WTC11 (cell line): Measurements from ENCODE around the gene GADL1. TPM values are rescaled to one million over a fixed set of nuclear protein-coding genes. Genes with fewer than 3 reads are reported as not detected.

Experiments
- ATAC-seq: fragments of 200-7000 bp; cut with Tn5 transposase; 2 replicates; pipeline ENCODE4 v1.10.0; 2021; ENCODE audit warnings: mild to moderate bottlenecking, moderate library complexity
- CTCF ChIA-PET: fragments of 300-600 bp; sonication (Branson Sonifier 250); formaldehyde crosslinking; loops from one replicate; lab custom pipeline; 2021; ENCODE audit warnings: antibody characterized with exemption; lab: Charles Lee
- POLR2A ChIA-PET: fragments of 350-600 bp; sonication (Branson Sonifier 250); formaldehyde crosslinking; loops from one replicate; lab custom pipeline; 2021; ENCODE audit warnings: antibody characterized with exemption; lab: Charles Lee
- DNase-seq: peaks from one replicate; pipeline ENCODE4 v3.0.0; 2021; ENCODE audit warnings: low spot score
- H3K27ac Mint-ChIP-seq: 2 replicates; pipeline ENCODE4 v1.8.0; 2021; ENCODE audit warnings: mixed read lengths
- H3K27me3 Mint-ChIP-seq: 2 replicates; pipeline ENCODE4 v1.8.0; 2021; ENCODE audit warnings: low read depth, mild to moderate bottlenecking, moderate library complexity, mixed read lengths
- H3K36me3 Mint-ChIP-seq: 2 replicates; pipeline ENCODE4 v1.8.0; 2021; ENCODE audit warnings: mixed read lengths
- H3K4me1 Mint-ChIP-seq: 2 replicates; pipeline ENCODE4 v1.8.0; 2022; ENCODE audit warnings: mixed read lengths
- H3K4me3 Mint-ChIP-seq: 2 replicates; pipeline ENCODE4 v1.8.0; 2021; ENCODE audit warnings: mild to moderate bottlenecking, moderate library complexity, mixed read lengths
- H3K9me3 Mint-ChIP-seq: 2 replicates; pipeline ENCODE4 v1.8.0; 2021; ENCODE audit warnings: mixed read lengths
- ATF2 ChIP-seq: sonication (generic); formaldehyde crosslinking; IDR thresholded peaks from 2 replicates; pipeline ENCODE4 v1.8.1; 2022; ENCODE audit warnings: low read depth, missing genetic modification reagents, borderline replicate concordance
- CDX4 ChIP-seq: fragments of 250-450 bp; sonication (Bioruptor Pico); IDR thresholded peaks from 2 replicates; pipeline ENCODE4 v1.9.0; 2021; ENCODE audit warnings: moderate library complexity, mild to moderate bottlenecking, inconsistent platforms, borderline replicate concordance
- ELF4 ChIP-seq: sonication (generic); formaldehyde crosslinking; IDR thresholded peaks from 2 replicates; pipeline ENCODE4 v1.8.1; 2022; ENCODE audit warnings: low read depth, mild to moderate bottlenecking, moderate library complexity, missing genetic modification reagents
- FOXP1 ChIP-seq: sonication (generic); formaldehyde crosslinking; IDR thresholded peaks from 2 replicates; pipeline ENCODE4 v1.8.0; 2022; ENCODE audit warnings: missing genetic modification reagents, mild to moderate bottlenecking, moderate library complexity, borderline replicate concordance
- MXD4 ChIP-seq: fragments of 250-450 bp; sonication (Bioruptor Pico); IDR thresholded peaks from 2 replicates; pipeline ENCODE4 v1.8.0; 2021; ENCODE audit warnings: mild to moderate bottlenecking, moderate library complexity, borderline replicate concordance
- NR1H2 ChIP-seq: sonication (generic); formaldehyde crosslinking; IDR thresholded peaks from 2 replicates; pipeline ENCODE4 v1.9.0; 2021; ENCODE audit warnings: mild to moderate bottlenecking, moderate library complexity, missing genetic modification reagents
- NR3C1 ChIP-seq: sonication (generic); formaldehyde crosslinking; conservative IDR thresholded peaks from 2 replicates; pipeline ENCODE4 v1.8.1; 2023; ENCODE audit warnings: low read depth, mild to moderate bottlenecking, missing genetic modification reagents
- PRRX2 ChIP-seq: fragments of 250-450 bp; sonication (Bioruptor Pico); IDR thresholded peaks from 2 replicates; pipeline ENCODE4 v1.8.0; 2021; ENCODE audit warnings: mild to moderate bottlenecking
- SMAD3 ChIP-seq: sonication (generic); formaldehyde crosslinking; IDR thresholded peaks from 2 replicates; pipeline ENCODE4 v1.8.0; 2022; ENCODE audit warnings: missing genetic modification reagents, mild to moderate bottlenecking, borderline replicate concordance
- TEAD1 ChIP-seq: sonication (generic); formaldehyde crosslinking; IDR thresholded peaks from 2 replicates; pipeline ENCODE4 v1.8.0; 2022; ENCODE audit warnings: mild to moderate bottlenecking, missing genetic modification reagents
- ZNF232 ChIP-seq: sonication (generic); formaldehyde crosslinking; IDR thresholded peaks from 2 replicates; pipeline ENCODE4 v1.8.0; 2022; ENCODE audit warnings: mild to moderate bottlenecking, missing genetic modification reagents
- ZNF396 ChIP-seq: fragments of 250-450 bp; sonication (Bioruptor Pico); IDR thresholded peaks from 2 replicates; pipeline ENCODE4 v1.8.0; 2021; ENCODE audit warnings: mild to moderate bottlenecking, moderate library complexity, borderline replicate concordance
- ZNF423 ChIP-seq: fragments of 250-450 bp; sonication (Bioruptor Pico); IDR thresholded peaks from 2 replicates; pipeline ENCODE4 v2.1.2; 2022; ENCODE audit warnings: mild to moderate bottlenecking, moderate library complexity
- ZNF425 ChIP-seq: fragments of 250-450 bp; sonication (Bioruptor Pico); conservative IDR thresholded peaks from 2 replicates; pipeline ENCODE4 v1.9.0; 2021; ENCODE audit warnings: mild to moderate bottlenecking
- ZNF532 ChIP-seq: fragments of 250-450 bp; sonication (Bioruptor Pico); IDR thresholded peaks from 2 replicates; pipeline ENCODE4 v1.9.0; 2021; ENCODE audit warnings: mild to moderate bottlenecking, borderline replicate concordance
- total RNA-seq: library from RNA; stranded (reverse); gene quantifications from 3 replicates; pipeline ENCODE4 v1.2.3, GENCODE V29; 2021

GADL1 gene
- total RNA-seq, 1 experiment from 2014 or later: 0.15 TPM

- Mint-ChIP-seq H3K27me3 (no peaks in the 10 kb centered on the region), H3K9me3 (peaks cover 11% of the 10 kb centered on the region), H3K4me1 (peaks cover 53% of the 10 kb centered on the region), H3K27ac (no peak overlapping the region; the same call in 1 of the 2 replicates), H3K4me3 (no peak overlapping the region), H3K36me3 (peaks cover 26% of the 10 kb centered on the region)
- DNase-seq: no peak
- CTCF ChIA-PET: interaction anchor here (1.4 to 2.1 kb wide), 4 partner anchors 17 to 497 kb away, joined by 4 to 8 read pairs (median 6); no protein-coding TSS in a partner anchor
- no peak for ATAC-seq
- POLR2A ChIA-PET: no interaction called here
- TF ChIP-seq ZNF425 (CRISPR knock-in tag): no peak
These were observed 198.1 kb downstream of the GADL1 start for GRCh38 chr3:30696403-30696819.

- ChIA-PET CTCF (interaction anchor here (0.5 to 4.9 kb wide), 7 partner anchors 15 to 652 kb away, joined by 3 to 18 read pairs (median 4); no protein-coding TSS in a partner anchor), POLR2A (interaction anchor here (1.6 kb wide), 1 partner anchor 436 kb away, joined by 3 read pairs; no protein-coding TSS in a partner anchor)
- TF ChIP-seq NR3C1 (CRISPR knock-in tag): no peak
- TF ChIP-seq PRRX2 (CRISPR knock-in tag): no peak
- 0 out of 2 replicates have a peak, but pooled peaks have one; percentile 15 for TF ChIP-seq ZNF396 (CRISPR knock-in tag)
- no peak for TF ChIP-seq SMAD3 (CRISPR knock-in tag)
- TF ChIP-seq MXD4: peak; percentile 16; the same call in 1 of the 2 replicates
- TF ChIP-seq ZNF532 (CRISPR knock-in tag): no peak
- 0 out of 2 replicates have a peak, but pooled peaks have one; percentile 61 for TF ChIP-seq ZNF232 (CRISPR knock-in tag)
- Mint-ChIP-seq H3K27me3 (no peaks in the 10 kb centered on the region), H3K27ac (peak overlapping the region; percentile 45), H3K4me1 (peaks cover 56% of the 10 kb centered on the region), H3K4me3 (no peak overlapping the region), H3K9me3 (0 out of 2 replicates have a peak, but pooled peaks cover 4% of the 10 kb centered on the region), H3K36me3 (peaks cover 27% of the 10 kb centered on the region)
- ATAC-seq (peak; percentile 79), DNase-seq (no peak)
These were observed 199.0 kb downstream of the GADL1 start for GRCh38 chr3:30695302-30696061.

- Mint-ChIP-seq H3K4me1 (peaks cover 63% of the 10 kb centered on the region), H3K4me3 (no peak overlapping the region), H3K9me3 (0 out of 2 replicates have a peak, but pooled peaks cover 4% of the 10 kb centered on the region), H3K27ac (0 out of 2 replicates have a peak overlapping the region, but pooled peaks have one; percentile 32), H3K27me3 (no peaks in the 10 kb centered on the region), H3K36me3 (peaks cover 35% of the 10 kb centered on the region)
- no peak for DNase-seq
- ChIA-PET CTCF (interaction anchor here (0.5 to 4.9 kb wide), 7 partner anchors 14 to 652 kb away, joined by 3 to 18 read pairs (median 4); no protein-coding TSS in a partner anchor), POLR2A (interaction anchor here (1.6 kb wide), 1 partner anchor 435 kb away, joined by 3 read pairs; no protein-coding TSS in a partner anchor)
- ATAC-seq: no peak
- TF ChIP-seq ZNF532 (CRISPR knock-in tag): no peak
- TF ChIP-seq CDX4: no peak
- no peak for TF ChIP-seq TEAD1 (CRISPR knock-in tag)
- no peak for TF ChIP-seq ZNF423
- no peak for TF ChIP-seq NR1H2
- no peak for TF ChIP-seq MXD4
- TF ChIP-seq FOXP1 (CRISPR knock-in tag): no peak
- TF ChIP-seq NR3C1 (CRISPR knock-in tag): no peak
- no peak for TF ChIP-seq ATF2 (CRISPR knock-in tag)
- TF ChIP-seq ELF4 (CRISPR knock-in tag): no peak
These were observed 199.8 kb downstream of the GADL1 start for GRCh38 chr3:30694668-30695067.
